K562 (cell line): ENCODE data around the gene MRAS. TPM values are rescaled to one million over a fixed set of nuclear protein-coding genes. Genes with fewer than 3 reads are reported as not detected.

Experiments used
- CBX1 ChIP-seq: sonication (generic); IDR thresholded peaks from 2 replicates; pipeline ENCODE4 v1.6.1; 2016; ENCODE audit warnings: antibody characterized with exemption, low read depth, mild to moderate bottlenecking
- ETV1 ChIP-seq: fragments of 450-650 bp; conservative IDR thresholded peaks from 2 replicates; pipeline ENCODE4 v1.6.1; 2016; ENCODE audit warnings: missing genetic modification characterization, control low read depth, low read depth, missing compliant biosample characterization
- GATAD2B ChIP-seq: fragments of 450-650 bp; IDR thresholded peaks from 2 replicates; pipeline ENCODE4 v1.6.1; 2017; ENCODE audit warnings: mild to moderate bottlenecking, borderline replicate concordance
- HDAC8 ChIP-seq: fragments of 450-650 bp; IDR thresholded peaks from 2 replicates; pipeline ENCODE4 v1.6.1; 2016; ENCODE audit warnings: mild to moderate bottlenecking, missing genetic modification characterization, moderate library complexity, missing compliant biosample characterization
- KAT7 ChIP-seq: sonication (generic); formaldehyde crosslinking; IDR thresholded peaks from 2 replicates; pipeline ENCODE4 v1.8.0; 2022; ENCODE audit warnings: missing genetic modification reagents, mild to moderate bottlenecking, borderline replicate concordance
- L3MBTL2 ChIP-seq: fragments of 450-650 bp; IDR thresholded peaks from 2 replicates; pipeline ENCODE4 v1.6.1; 2016; ENCODE audit warnings: mild to moderate bottlenecking, moderate library complexity
- SREBF2 ChIP-seq: sonication (generic); formaldehyde crosslinking; IDR thresholded peaks from 2 replicates; pipeline ENCODE4 v1.4.0; 2020; ENCODE audit warnings: mild to moderate bottlenecking, missing genetic modification reagents
- ZNF146 ChIP-seq: IDR thresholded peaks from one replicate; pipeline ENCODE4 v1.6.1; 2018; ENCODE audit warnings: missing compliant biosample characterization; ENCODE audit not compliant: unreplicated experiment
- ZNF592 ChIP-seq: fragments of 450-650 bp; IDR thresholded peaks from 2 replicates; pipeline ENCODE4 v1.6.1; 2017; ENCODE audit warnings: antibody characterized with exemption, mild to moderate bottlenecking
- ZNF778 ChIP-seq: fragments of 450-650 bp; formaldehyde crosslinking; IDR thresholded peaks from 2 replicates; pipeline ENCODE4 v1.4.0; 2020; ENCODE audit warnings: mild to moderate bottlenecking, moderate library complexity
- polyA plus RNA-seq, 8 experiments: library from polyadenylated mRNA; depleted of rRNA in 4 of 8; stranded (reverse) in 5 of 8; unstranded in 3 of 8; fragments of >200 nt; fragmentation: Nextera tagmentation in 2 of 8; fragmentation: Illumina TruSeq in 1 of 8; extraction: Ambion mirVana in 2 of 8; extraction: Trizol in 1 of 8; gene quantifications; 2 replicates each; pipeline versions ENCODE4 v1.2.1 to v1.2.3, GENCODE V29; 2011 to 2014; ENCODE audit warnings: inconsistent platforms in 1 of 8, missing spikeins in 1 of 8
- total RNA-seq, 7 experiments: library from RNA; depleted of rRNA in 6 of 7; stranded (reverse); fragments of >200 nt in 6 of 7; fragmentation: Illumina TruSeq in 2 of 7; extraction: Trizol in 2 of 7; gene quantifications; 2 replicates each; pipeline versions ENCODE4 v1.2.1 to v1.2.3, GENCODE V29; 2011 to 2021; ENCODE audit warnings: low replicate concordance in 1 of 7
- TF ChIP-seq, protein P1 (sequence below), 2 experiments: fragments of 450-650 bp; conservative IDR thresholded peaks; 2 replicates each; pipeline ENCODE4 v1.6.1; 2017; ENCODE audit warnings: mild to moderate bottlenecking in 2 of 2, moderate library complexity in 2 of 2

MRAS gene
- total and polyA plus RNA-seq, 9 of the 15 experiments (the other 6 are each of a cell fraction or from before 2014, with no cell fraction given): 1.5 to 10.0 (median 5.0) TPM

- TF ChIP-seq SREBF2 (CRISPR knock-in tag): no peak
- no peak for TF ChIP-seq CBX1
- TF ChIP-seq, protein P1, sequence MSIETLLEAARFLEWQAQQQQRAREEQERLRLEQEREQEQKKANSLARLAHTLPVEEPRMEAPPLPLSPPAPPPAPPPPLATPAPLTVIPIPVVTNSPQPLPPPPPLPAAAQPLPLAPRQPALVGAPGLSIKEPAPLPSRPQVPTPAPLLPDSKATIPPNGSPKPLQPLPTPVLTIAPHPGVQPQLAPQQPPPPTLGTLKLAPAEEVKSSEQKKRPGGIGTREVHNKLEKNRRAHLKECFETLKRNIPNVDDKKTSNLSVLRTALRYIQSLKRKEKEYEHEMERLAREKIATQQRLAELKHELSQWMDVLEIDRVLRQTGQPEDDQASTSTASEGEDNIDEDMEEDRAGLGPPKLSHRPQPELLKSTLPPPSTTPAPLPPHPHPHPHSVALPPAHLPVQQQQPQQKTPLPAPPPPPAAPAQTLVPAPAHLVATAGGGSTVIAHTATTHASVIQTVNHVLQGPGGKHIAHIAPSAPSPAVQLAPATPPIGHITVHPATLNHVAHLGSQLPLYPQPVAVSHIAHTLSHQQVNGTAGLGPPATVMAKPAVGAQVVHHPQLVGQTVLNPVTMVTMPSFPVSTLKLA (conservative IDR thresholded peaks at IDR 0.05): peak in 1 of 2 experiments; percentile 40; a peak in 2 of 4 replicates
- no peak for TF ChIP-seq ETV1 (tag)
- TF ChIP-seq GATAD2B: no peak
- TF ChIP-seq L3MBTL2: peak; percentile 44; the same call in 1 of the 2 replicates
- TF ChIP-seq ZNF146 (CRISPR knock-in tag): no peak
- TF ChIP-seq HDAC8 (tag): no peak
- 0 out of 2 replicates have a peak, but pooled peaks have one; percentile 26 for TF ChIP-seq ZNF592
- TF ChIP-seq KAT7 (CRISPR knock-in tag): no peak
- no peak for TF ChIP-seq ZNF778 (CRISPR knock-in tag)
- TF ChIP-seq, all 486 proteins: peak for 4
These were observed 1.7 kb downstream of the MRAS start (continued) for GRCh38 chr3:138349926-138350665.
